NCI-H69 (cell line): ENCODE results near the gene REC8.
"Not testable (repeated sequence)": the region's sequence is repeated elsewhere in the genome, so short reads cannot be mapped to it uniquely, and the experiment has no call there.

ENCODE experiments used
- DNase-seq: peaks from one replicate; lab custom pipeline; 2025; lab: John Stamatoyannopoulos, UW

The REC8 gene

DNA sequence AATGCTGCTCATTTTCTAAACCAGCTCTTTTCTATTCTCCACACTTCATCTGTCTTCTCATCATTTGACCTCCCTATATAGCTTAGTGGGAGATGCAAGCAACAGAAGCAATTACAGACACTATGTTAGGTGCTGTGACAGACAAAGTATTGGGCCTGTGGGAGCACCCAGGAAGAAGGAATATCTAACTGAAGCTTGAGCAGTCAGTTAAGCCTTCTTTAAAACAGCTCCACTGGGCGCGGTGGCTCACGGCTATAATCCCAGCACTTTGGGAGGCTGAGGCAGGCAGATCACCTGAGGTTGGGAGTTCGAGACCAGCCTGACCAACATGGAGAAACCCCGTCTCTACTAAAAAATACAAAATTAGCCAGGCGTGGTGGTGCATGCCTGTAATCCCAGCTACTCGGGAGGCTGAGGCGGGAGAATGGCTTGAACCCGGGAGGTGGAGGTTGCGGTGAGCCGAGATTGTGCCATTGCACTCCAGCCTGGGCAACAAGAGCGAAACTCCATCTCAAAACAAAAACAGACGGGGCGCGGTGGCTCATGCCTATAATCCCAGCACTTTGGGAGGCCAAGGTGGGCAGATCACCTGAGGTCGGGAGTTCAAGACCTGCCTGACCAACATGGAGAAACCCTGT is 31.5 kb downstream of the REC8 start:
- not testable (repeated sequence) for DNase-seq

DNA sequence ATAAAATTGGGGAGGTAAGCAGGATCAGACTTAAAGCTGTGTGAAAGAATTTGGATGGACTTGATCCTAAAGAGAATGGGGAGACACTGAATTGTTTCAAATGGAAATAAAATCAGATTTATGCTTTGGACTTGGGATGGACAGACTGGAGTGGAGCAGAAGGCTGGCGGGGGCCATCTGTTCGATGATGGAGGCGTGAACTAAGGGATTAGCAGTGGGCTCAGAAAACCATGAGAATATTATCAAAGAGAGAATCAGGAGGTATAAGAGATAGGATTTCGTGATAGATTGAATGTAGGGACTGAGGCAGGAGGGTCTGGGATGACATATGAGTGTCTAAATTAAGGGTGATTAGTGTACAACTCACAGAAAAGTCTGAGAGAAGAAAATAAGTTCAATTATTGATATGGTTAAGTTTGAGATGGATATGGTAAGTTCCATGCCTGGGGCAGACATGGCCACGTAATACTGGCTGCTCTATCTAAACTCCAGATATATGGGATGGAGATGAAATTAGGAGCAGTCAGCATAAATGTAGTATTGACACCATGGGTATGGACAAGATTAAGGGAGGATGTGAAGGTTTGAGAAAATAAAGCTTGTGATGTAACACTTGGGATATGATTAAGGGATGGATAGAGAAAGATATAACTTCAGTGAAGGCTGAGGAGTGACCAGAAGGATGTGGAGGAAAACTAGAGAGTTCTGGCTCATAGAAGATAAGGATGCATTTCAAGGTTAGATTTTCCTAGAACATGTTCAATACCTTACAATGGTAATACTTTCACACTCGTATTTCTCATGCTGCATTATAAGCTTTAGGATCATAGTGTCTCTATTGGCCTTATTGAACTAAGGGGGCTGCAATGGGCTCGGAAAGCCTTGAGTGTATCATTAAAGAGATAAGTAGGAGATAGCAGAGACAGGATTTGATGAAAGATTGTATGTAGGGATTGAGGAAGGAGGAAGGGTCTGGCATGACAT is 32.6 kb downstream of the REC8 start:
- DNase-seq = no peak

DNA sequence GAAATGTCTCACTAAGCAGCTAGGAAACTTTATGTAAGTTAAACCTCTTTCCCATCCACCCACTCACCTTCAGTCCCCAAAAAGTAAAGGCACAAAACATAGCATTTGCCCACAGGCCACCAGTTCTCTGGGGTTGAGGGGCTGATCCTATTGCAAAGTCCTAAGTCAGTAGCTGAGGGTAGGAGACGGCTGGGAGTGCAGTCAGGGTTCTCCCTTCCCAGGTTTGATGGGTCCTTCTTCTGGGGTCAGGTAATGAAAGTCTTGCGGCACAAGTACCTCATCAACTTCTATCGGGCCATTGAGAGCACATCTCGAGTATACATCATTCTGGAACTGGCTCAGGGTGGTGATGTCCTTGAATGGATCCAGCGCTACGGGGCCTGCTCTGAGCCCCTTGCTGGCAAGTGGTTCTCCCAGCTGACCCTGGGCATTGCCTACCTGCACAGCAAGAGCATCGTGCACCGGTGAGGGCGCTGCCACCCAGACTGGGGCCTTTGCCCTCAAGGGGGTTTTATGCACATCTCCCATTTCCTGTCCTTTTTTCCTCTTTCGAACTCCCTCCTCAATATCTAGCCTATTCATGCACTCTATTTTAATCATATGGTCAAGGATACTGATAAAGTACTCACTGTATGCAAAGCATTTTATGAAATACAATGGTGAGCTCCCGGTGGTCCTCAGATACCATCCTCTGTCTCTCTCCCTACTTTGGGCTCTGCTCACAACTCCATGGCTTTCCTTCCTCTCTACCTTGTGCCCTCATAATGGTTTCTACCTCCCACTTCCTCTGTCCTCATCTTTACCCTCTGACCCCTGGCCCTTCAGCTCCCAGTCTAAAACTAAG is 34.6 kb downstream of the REC8 start:
- DNase-seq = no peak

DNA sequence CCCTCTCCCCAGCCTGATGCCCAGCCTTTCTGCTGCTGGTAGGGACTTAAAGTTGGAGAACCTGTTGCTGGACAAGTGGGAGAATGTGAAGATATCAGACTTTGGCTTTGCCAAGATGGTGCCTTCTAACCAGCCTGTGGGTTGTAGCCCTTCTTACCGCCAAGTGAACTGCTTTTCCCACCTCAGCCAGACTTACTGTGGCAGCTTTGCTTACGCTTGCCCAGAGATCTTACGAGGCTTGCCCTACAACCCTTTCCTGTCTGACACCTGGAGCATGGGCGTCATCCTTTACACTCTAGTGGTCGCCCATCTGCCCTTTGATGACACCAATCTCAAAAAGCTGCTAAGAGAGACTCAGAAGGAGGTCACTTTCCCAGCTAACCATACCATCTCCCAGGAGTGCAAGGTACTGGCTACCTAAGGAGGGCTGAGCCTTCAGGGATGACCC is 35.2 kb downstream of the REC8 start:
- no peak for DNase-seq

DNA sequence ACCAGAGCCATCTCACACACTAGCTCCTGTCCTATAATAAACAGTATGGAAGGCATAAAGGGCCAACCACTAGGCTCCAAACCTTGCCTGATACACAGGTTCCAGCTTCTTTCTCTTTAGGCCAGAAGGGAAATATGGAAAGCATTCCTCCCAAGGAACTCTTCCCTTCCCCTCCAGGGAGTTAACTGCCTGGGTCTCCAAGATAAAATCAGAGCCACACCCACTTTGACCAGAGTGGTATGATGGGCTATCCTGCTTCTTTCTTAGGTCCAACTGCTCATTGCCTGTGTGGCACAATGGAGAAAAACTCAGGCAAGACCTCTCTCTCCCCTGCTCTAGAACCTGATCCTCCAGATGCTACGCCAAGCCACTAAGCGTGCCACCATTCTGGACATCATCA is 35.7 kb downstream of the REC8 start:
- DNase-seq = no peak

DNA sequence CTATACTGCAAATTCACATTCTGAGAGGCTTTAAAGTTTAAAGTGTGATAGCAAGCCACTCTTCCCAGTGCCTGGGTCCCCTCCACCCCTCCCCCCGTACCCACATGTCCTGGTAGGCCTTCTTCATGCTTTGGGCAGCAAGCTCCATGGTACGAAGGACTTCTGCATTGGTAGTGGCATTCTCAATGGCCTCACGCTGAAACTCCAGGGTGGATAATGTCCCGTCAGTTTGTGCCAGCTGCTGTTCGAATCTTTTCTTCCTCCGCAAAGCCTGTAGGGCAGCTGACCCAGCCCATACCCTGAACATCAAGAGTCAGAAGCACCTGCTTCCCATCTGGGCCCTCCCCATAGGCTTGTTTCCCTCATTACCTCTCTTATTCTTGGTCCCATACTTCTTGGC is 39.4 kb downstream of the REC8 start:
- DNase-seq = no peak

DNA sequence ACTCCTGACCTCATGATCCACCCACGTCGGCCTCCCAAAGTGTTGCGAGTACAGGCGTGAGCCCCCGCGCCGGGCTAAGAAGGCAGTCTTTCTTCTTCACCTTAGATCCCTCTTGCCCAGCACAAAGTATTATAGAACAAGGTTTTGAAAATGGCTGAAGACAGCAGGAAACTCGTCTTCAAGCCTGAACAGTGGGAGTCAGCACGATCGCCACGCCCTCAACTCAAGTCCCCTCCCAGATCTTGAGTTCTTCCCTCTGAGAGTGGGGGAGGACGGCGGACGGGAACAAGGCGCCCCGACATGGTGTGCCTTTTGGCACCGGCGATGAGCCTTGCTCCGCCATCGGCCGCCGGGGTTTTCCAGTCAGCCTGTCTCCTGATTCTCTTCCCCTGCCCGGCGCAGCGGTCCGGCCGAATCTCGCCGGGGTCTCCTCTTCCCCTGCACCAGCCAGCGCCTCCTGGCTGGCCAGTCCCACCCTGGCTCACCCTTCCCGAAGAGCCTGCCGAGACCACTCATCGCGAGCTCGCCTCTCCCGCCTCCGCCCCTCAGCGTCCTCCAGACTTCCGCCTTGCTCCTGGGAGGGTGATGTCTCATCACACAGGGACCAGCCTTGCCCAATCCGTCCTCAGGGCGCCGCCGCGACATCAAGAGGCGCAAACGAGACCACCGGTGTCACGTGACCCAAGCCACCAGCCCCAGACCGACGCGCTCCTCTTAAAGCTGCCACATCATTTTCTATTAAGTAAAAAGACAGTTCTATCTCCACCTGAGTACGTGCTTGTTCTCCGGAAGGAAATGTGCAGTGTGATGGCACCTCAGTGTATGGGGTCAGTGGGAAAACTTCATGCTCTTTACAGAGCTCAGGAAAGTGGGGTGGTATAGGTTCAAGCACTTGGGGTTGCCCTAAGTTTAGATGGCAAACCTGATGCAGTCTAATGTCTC is 41.3 kb downstream of the REC8 start, which contains the start of gene CHMP4A:
CHMP4A (minus strand) TSS at position 565 of the 942 bp plus-strand sequence; CDS start at position 516, 49 bp downstream.
- peak; percentile 98 for DNase-seq

DNA sequence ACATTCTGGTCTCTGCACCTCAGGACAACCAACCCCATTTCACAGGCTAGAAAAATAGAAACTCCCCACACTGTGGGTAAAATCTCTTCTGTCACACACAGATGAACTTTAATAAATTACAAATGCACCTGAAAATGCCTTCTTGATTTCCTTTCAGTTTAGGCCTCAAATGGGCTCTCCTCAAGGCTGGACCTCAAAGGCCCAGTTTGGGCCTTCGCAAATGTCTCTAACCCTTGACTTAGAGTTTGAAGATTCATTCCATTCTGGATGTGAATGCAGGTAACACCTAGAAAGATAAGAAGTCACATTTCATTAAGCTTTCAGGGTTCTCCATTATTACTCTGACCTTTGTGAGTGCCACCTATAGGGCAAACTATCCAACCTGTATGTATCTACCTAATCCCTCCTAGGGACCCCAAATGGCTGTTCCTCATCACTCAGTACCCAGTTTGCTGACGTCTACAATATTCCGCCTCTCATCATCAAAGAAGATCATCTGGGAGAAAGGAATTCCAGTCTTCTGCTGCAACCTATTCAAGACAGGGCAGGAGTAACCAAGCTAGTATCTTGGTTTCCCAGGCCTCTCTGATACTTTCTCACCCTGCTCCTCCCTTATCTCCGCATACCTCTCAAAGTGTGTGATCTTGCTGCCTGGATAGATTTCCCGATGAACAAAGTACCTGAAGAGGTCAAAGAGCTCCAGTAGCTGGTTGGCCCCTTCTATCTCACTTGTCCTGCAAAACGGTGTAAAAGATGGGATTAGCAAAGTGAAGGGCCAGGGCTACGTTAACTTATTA is 42.2 kb downstream of the REC8 start:
- no peak for DNase-seq

DNA sequence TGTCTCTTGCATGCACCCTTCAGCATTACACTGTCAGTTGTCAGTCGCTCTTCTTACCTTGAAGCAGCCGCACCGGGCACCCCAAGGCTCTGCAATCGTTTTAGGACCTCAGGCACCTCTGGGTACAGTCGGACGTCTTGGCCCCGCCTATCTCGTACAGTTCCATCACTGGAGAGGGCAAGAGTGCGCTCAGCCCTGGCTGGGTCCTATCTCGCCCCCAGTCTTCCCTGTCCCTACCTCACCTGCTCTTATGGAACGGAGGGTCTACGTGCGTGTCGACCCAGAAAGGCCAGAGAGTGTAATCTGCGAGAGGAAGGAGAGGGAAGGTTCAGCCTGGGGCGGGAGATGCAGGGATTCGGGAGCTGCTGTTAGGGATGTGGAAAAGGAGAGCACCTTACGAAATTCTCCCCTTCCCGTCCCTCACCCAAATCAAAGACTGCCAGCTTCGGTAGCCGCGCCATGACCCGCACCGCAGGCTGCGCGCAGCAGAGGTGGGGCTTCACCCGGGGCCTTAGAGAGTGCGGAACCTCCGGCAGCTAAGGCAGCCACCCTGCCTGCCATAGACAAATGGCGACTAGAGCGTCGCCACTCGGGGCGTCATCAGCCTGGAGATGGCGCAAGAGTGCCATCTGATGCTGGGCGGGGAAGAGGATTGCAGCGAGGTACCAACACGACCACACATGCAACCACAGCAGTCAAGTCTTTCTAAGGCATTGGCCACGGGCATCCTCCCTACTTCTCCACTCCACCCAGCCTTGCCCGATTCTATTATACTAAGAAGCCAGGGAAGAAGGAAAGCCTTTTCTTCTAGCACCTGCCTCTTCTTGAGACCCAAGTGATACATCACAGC is 43.8 kb downstream of the REC8 start, which contains the start of gene MDP1:
MDP1 (minus strand) TSS at position 572 of the 850 bp plus-strand sequence; CDS start at position 461, 111 bp downstream.
- DNase-seq = peak; percentile 95

DNA sequence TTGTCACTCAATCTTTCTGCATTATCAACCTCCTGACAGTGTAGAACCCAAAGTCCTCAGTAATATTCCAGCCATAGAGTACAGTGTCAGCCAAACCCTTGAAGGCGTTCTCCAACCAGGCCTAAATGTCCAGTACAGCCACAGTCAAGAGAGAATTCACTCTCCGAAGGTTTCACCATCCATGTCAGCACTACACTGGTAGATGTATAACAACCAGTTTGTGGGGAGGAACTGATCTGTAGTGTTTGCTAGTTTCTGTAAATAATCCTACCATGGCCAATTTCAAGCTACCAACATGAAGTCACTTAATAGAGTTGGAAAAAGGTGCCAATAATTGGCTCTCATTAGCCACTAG is 44.4 kb downstream of the REC8 start:
- DNase-seq = no peak

DNA sequence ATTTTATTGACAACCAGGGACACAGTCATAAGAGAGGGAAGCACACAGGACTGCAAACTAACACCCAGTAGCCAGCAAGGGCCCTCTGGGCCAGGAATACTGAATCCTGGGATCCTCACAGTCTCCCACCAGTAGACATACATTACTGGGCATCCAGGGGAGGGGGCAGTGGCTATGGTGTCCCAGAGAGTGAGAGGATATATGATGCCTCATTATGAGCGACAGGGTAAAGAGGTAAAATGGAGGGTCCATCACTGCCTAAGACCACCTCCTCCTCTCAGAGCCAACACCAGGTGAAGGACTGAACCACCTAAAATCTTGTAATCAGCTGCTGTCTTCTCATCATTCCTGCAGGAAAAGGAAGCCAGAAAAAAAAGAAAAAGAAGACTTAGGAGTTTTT is 45.0 kb downstream of the REC8 start:
- DNase-seq = not testable (repeated sequence)

DNA sequence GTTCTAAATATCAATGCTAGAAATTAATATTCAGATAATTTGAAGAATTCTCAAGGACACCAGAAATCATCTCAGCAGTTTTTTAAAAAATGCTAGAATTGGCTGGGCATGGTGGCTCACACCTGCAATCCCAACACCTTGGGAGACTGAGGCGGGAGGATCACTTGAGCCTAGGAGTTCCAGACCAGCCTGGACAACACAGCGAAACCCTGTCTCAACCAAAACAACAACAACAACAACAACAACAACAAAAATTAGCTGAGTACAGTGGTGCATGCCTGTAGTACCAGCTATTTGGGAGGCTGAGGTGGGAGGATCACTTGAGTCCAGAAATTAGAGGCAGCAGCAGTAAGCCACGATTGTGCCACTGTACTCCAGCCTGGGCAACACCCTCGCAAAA is 47.2 kb downstream of the REC8 start:
- DNase-seq = no peak

DNA sequence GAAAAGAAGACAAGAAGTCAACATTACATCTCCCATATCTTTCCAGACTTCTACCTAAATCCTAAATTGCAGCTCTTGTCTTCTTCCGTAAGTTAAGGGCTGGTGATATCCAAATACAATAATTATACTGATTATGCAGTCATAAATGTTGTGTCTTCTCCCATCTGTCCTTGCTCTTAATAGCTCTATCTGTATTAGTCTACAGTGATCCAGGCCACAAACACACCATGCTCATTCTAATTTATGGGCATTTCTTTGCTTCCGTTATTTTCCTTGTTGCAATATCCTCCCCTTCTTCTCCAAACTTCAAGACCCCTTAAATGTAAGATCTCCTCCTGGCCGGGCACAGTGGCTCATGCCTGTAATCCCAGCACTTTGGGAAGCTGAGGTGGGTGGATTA is 47.6 kb downstream of the REC8 start:
- DNase-seq = no peak

DNA sequence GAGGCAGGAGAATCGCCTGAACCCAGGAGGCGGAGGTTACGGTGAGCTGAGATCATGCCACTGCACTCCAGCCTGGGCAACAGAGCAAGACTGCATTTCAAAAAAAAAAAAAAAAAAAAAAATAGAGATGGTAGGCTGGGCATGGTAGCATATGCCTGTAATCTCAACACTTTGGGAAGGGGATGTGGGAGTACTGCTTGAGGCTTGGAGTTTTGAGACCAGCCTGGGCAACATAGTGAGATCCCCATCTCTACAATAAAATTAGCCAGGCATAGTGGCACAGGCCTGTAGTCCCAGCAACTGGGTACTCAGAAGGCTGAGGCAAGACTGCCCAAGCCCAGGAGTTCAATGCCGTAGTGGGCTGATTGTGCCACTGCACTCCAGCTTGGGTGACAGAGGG is 51.1 kb downstream of the REC8 start:
- DNase-seq = not testable (repeated sequence)

DNA sequence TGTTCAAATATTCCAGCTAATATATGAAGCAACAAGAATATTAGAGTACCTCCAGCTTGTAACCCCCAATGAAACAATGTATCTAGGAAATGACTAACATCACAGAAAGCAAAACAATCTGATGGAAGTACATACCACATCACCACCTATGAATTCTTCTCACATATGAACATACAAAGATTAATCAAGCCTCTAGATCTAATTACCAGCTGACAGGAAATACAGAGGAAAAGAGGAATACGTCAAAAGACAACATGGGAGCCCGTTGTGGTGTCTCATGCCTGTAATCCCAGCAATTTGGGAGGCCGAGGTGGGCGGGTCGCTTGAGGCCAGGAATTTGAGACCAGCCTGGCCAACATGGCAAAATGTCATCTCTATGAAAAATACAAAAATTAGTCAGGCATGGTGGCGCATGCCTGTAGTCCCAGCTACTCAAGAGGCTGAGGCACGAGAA is 52.8 kb downstream of the REC8 start:
- no peak for DNase-seq

DNA sequence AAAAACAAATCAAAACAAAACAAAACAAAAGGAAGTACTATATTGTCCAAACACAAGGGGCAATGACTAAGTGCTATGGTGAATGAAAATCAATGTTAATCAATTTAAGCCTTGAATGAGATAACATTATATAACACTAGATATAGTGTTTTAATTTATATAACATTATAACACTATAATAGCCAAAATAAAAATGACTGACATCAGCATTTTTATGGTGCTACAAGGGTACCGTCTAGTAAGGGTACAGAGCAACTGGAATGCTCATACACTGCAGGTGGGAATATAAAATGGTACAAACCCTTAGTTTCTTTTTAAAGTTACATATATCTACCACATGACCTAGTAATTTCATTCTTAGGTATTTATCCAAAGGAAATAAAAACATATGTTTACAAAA is 54.6 kb downstream of the REC8 start:
- no peak for DNase-seq

DNA sequence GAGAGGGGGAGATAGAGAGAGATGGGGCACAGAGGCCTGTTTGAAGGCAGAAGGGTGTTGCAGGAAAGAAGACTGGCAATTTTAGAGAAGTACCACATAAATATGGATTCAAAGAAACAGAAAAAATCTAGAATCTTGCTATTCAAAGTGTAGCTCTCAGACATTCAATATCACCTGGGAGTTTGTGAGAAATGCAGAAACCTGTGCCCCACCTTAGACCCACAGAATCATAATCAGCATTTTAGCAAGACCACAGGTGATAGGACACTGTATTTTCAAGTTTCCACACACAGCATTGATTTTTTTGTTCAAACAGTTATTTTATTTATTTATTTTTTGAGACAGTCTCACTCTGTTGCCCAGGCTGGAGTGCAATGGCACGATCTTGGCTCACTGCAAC is 57.0 kb downstream of the REC8 start:
- DNase-seq = no peak
